ENCODE results near the gene MGAT4A.

DNA sequence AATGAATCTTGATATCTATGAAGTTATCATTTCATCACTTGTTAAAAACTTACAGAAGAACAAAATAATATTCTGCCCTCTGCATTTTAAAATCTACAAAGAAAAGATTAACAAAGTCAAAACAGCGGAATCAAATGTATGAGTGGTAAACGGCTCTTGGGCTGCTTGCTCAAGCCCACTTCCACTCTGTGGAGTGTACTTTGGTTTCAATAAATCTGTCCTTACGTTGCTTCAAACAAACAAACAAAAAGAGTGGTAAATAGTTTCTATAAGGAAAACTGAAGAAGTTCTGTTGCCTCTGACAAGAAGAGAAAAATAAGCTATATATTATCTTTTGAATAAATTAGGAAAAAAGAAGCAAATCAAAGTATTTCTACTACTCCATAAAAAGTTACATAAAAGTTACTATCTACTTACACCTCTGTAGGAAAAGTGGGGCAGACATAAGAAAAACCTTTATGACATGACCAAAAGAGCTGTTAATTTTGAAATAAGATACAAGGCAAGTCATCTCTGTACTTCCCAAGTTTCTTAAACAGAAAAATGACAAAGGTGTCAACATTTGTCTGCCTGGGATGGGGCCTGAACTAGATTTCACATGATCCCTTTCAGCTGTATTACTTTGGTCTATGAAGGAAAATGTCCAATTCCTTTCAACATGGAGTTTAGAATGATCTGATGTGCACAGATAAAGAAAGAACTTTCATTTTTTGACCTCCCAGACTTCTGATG lies 56.5 kb downstream of the MGAT4A start:
- no peak for TF ChIP-seq ZFP36L1 (CRISPR knock-in tag; IDR thresholded peaks at IDR 0.05)
- no peak for TF ChIP-seq POLR2A (IDR thresholded peaks at IDR 0.05; ENCODE audit: insufficient read depth in 1 of 2, low read depth in 2 of 2, low read length in 2 of 2)
- no peak for TF ChIP-seq THRA (CRISPR knock-in tag; IDR thresholded peaks at IDR 0.05; ENCODE audit: borderline replicate concordance)
- no peak for TF ChIP-seq ZNF274 (CRISPR knock-in tag; IDR thresholded peaks at IDR 0.05)
- TF ChIP-seq HMG20B (CRISPR knock-in tag; conservative IDR thresholded peaks at IDR 0.05), result no peak
- no peak for TF ChIP-seq CC2D1A (CRISPR knock-in tag; IDR thresholded peaks at IDR 0.05)
- TF ChIP-seq, protein P1, sequence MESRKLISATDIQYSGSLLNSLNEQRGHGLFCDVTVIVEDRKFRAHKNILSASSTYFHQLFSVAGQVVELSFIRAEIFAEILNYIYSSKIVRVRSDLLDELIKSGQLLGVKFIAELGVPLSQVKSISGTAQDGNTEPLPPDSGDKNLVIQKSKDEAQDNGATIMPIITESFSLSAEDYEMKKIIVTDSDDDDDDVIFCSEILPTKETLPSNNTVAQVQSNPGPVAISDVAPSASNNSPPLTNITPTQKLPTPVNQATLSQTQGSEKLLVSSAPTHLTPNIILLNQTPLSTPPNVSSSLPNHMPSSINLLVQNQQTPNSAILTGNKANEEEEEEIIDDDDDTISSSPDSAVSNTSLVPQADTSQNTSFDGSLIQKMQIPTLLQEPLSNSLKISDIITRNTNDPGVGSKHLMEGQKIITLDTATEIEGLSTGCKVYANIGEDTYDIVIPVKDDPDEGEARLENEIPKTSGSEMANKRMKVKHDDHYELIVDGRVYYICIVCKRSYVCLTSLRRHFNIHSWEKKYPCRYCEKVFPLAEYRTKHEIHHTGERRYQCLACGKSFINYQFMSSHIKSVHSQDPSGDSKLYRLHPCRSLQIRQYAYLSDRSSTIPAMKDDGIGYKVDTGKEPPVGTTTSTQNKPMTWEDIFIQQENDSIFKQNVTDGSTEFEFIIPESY (CRISPR knock-in tag; IDR thresholded peaks at IDR 0.05), result no peak
- no peak for TF ChIP-seq KLF11 (CRISPR knock-in tag; IDR thresholded peaks at IDR 0.05)
- TF ChIP-seq NFYB (CRISPR knock-in tag; IDR thresholded peaks at IDR 0.05), result no peak
- no peak for TF ChIP-seq SP5 (CRISPR knock-in tag; IDR thresholded peaks at IDR 0.05; ENCODE audit: borderline replicate concordance, low read depth)
- TF ChIP-seq EP300 (IDR thresholded peaks at IDR 0.05; ENCODE audit: low read depth in 2 of 2, low read length in 2 of 2), result no peak
- no peak for TF ChIP-seq EP300 (CRISPR knock-in tag; IDR thresholded peaks at IDR 0.05; ENCODE audit: borderline replicate concordance)
- TF ChIP-seq CTCF (CRISPR knock-in tag; IDR thresholded peaks at IDR 0.05), result no peak
